DND-41 (cell line): ENCODE data around the gene BPIFB3.

Source experiments
- ATAC-seq: fragments of 200-7000 bp; cut with Tn5 transposase; 3 replicates; pipeline ENCODE4 v1.9.1; 2021; ENCODE audit warnings: low read depth; ENCODE audit not compliant: insufficient read depth
- DNase-seq: peaks from one replicate; pipeline ENCODE4 v3.0.0-alpha.2; 2020
- H2AFZ ChIP-seq: 2 replicates; pipeline ENCODE4 v1.6.0; 2012; ENCODE audit warnings: low read depth, low read length
- H3K27ac ChIP-seq: 2 replicates; pipeline ENCODE4 v1.5.1; 2012; ENCODE audit warnings: low read length, inconsistent platforms
- H3K27me3 ChIP-seq: fragments of 200-600 bp; sonication (generic); 2 replicates; pipeline ENCODE4 v1.6.0; 2012; ENCODE audit warnings: low read length, mild to moderate bottlenecking, inconsistent platforms; ENCODE audit not compliant: insufficient read depth, poor library complexity
- H3K36me3 ChIP-seq: 2 replicates; pipeline ENCODE4 v1.5.1; 2012; ENCODE audit warnings: low read length, inconsistent platforms; ENCODE audit not compliant: insufficient read depth
- H3K4me1 ChIP-seq: 2 replicates; pipeline ENCODE4 v1.5.1; 2012; ENCODE audit warnings: mild to moderate bottlenecking, low read length; ENCODE audit not compliant: insufficient read depth
- H3K4me2 ChIP-seq: 2 replicates; pipeline ENCODE4 v1.6.0; 2012; ENCODE audit warnings: mild to moderate bottlenecking, moderate library complexity, low read length, inconsistent platforms; ENCODE audit not compliant: insufficient read depth
- H3K4me3 ChIP-seq, 2 experiments: fragments of 200-600 bp in 1 of 2; shearing (Covaris generic) in 1 of 2; 2 replicates each; pipeline ENCODE4 v1.5.1; 2012 to 2016; ENCODE audit warnings: inconsistent platforms in 2 of 2, low read length in 2 of 2, mild to moderate bottlenecking in 2 of 2, low read depth in 1 of 2, moderate library complexity in 1 of 2
- H3K79me2 ChIP-seq: 2 replicates; pipeline ENCODE4 v1.6.0; 2012; ENCODE audit warnings: low read length, inconsistent platforms; ENCODE audit not compliant: insufficient read depth
- H3K9ac ChIP-seq: 2 replicates; pipeline ENCODE4 v1.6.0; 2012; ENCODE audit warnings: low read depth, mild to moderate bottlenecking, inconsistent platforms, low read length, moderate library complexity
- H3K9me3 ChIP-seq: 2 replicates; pipeline ENCODE4 v1.5.1; 2012; ENCODE audit warnings: low read length, moderate library complexity, mild to moderate bottlenecking, inconsistent platforms; ENCODE audit not compliant: insufficient read depth, severe bottlenecking
- H4K20me1 ChIP-seq: 2 replicates; pipeline ENCODE4 v1.6.0; 2012; ENCODE audit warnings: low read length; ENCODE audit not compliant: insufficient read depth
- EZH2 ChIP-seq: IDR thresholded peaks from 3 replicates; pipeline ENCODE4 v1.6.1; 2012; ENCODE audit warnings: borderline replicate concordance, low read depth, mild to moderate bottlenecking, moderate library complexity, low read length, inconsistent platforms; ENCODE audit not compliant: severe bottlenecking
- TF ChIP-seq, protein P1 (sequence below): IDR thresholded peaks from 2 replicates; pipeline ENCODE4 v1.5.1; 2012; ENCODE audit warnings: borderline replicate concordance, low read length, moderate library complexity, mild to moderate bottlenecking; ENCODE audit not compliant: poor library complexity, severe bottlenecking; ENCODE audit errors: extremely low read depth

BPIFB3 gene

DNA sequence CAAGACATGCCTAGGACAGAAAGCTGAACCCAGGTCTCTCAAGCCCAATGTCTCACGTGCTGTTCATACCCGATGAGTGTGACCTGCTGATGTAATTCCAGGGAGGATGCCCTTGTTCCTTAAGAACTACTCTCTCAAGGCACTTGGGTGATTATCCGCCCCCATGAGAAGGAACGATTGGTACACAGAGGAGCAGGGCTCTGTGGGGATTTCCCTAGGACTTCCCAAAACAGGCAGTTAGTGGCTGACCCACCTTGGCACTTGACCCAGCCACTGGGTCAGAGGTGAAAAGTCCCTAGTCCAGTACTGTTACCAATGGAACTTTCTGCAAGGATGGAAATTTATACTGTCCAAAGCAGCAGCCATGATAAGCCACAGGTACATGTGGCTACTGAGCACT is 31.4 kb upstream of the BPIFB3 start:
- H3K4me3 ChIP-seq = no peak overlapping the region
- TF ChIP-seq, protein P1, sequence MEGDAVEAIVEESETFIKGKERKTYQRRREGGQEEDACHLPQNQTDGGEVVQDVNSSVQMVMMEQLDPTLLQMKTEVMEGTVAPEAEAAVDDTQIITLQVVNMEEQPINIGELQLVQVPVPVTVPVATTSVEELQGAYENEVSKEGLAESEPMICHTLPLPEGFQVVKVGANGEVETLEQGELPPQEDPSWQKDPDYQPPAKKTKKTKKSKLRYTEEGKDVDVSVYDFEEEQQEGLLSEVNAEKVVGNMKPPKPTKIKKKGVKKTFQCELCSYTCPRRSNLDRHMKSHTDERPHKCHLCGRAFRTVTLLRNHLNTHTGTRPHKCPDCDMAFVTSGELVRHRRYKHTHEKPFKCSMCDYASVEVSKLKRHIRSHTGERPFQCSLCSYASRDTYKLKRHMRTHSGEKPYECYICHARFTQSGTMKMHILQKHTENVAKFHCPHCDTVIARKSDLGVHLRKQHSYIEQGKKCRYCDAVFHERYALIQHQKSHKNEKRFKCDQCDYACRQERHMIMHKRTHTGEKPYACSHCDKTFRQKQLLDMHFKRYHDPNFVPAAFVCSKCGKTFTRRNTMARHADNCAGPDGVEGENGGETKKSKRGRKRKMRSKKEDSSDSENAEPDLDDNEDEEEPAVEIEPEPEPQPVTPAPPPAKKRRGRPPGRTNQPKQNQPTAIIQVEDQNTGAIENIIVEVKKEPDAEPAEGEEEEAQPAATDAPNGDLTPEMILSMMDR = no peak
- TF ChIP-seq EZH2 = no peak
- DNase-seq = no peak
- no peak overlapping the region for H3K27ac ChIP-seq
- H4K20me1 ChIP-seq = no peaks in the 10 kb centered on the region
- no peaks in the 10 kb centered on the region for H3K79me2 ChIP-seq
- no peaks in the 10 kb centered on the region for H3K27me3 ChIP-seq
- no peak overlapping the region for H3K4me2 ChIP-seq
- no peak overlapping the region for H3K9ac ChIP-seq
- H2AFZ ChIP-seq = no peak overlapping the region
- H3K36me3 ChIP-seq = no peaks in the 10 kb centered on the region
- no peak for ATAC-seq
- H3K4me1 ChIP-seq = no peaks in the 10 kb centered on the region
- H3K9me3 ChIP-seq = no peaks in the 10 kb centered on the region

DNA sequence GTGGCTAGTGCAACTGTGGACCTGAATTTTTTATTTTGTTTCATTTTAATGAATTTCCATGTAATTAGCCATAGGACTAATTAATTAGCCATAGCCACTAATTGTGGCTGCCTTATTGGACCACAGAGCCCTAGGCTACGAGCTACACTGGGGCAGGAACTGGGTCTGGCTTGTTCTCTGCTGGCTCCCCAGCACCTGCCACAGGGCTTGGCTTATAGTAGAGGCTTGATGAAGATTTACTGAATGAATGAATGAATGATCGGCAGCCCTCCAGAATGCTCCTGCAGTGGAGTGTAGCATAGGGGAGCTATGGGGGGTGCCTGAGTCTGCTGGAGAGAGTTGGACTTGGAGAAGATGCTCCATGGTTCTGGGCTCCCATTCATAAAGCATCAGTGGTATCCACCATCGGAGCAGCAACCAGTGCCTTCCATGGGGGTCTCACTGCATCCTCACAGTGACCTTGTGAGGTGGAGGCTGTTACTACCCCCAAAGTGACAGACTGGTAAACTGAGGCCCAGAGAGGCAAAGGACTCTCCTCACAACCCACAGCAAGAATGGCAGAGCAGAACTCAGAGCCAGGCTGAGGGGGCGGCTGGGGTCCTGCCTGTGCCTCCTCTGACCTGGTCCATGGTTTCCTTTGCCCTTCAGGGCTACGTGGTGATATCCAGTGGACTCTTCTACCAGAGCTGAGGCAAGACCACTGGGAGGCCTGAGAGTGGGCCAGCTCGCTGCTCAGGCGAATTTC is 30.8 kb upstream of the BPIFB3 start:
- TF ChIP-seq, protein P1 = no peak
- no peak for TF ChIP-seq EZH2
- H3K9me3 ChIP-seq = no peaks in the 10 kb centered on the region
- no peaks in the 10 kb centered on the region for H4K20me1 ChIP-seq
- ATAC-seq (no peak), DNase-seq (no peak)
- no peaks in the 10 kb centered on the region for H3K4me1 ChIP-seq
- H3K4me2 ChIP-seq = no peak overlapping the region
- H3K4me3 ChIP-seq = no peak overlapping the region
- no peak overlapping the region for H2AFZ ChIP-seq
- H3K27ac ChIP-seq = no peak overlapping the region
- no peak overlapping the region for H3K9ac ChIP-seq
- H3K36me3 ChIP-seq = no peaks in the 10 kb centered on the region
- H3K27me3 ChIP-seq = no peaks in the 10 kb centered on the region
- no peaks in the 10 kb centered on the region for H3K79me2 ChIP-seq

DNA sequence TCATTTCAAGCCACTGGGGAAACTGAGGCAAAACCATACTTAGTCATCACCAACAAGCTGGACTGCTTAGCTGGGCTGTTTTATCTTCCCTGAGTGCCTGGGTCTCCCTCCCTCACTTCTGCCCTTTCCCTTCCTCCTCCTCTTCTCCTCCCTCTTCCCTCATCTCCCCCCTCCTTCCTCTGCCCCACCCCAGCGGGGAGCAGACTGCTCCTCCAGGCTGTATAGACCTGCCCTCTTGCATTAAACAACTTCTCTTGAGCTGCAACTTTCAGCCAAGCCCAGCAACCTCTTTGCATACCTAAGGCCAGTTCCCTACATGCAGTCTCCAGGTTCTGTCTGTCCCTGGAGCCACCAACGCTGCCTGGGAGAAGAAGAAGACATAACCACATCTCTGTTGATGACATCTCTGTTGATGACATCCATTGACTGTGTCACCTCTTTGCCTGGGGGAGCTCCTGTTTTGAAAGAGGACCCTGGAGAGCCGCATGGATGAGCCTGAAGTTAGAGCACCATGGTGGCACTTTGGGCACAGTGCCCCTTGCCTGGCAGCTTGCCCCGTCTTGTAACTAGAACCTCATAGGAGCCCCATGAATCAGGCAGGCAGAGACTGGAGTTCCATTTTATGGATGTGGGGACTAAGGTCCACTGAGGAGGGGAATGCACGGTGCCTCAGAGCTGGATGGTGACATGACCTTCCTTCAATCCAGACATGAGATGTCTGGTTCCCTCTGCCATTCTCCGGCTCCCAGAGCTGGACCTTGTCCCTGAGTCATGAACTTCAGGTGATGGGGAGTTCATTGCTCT is 30.1 kb upstream of the BPIFB3 start:
- Histone ChIP-seq H3K27me3 (no peaks in the 10 kb centered on the region), H3K4me1 (no peaks in the 10 kb centered on the region), H4K20me1 (no peaks in the 10 kb centered on the region), H3K4me3 (no peak overlapping the region), H3K27ac (no peak overlapping the region), H3K79me2 (no peaks in the 10 kb centered on the region), H3K4me2 (no peak overlapping the region), H3K9ac (no peak overlapping the region), H3K36me3 (no peaks in the 10 kb centered on the region), H2AFZ (no peak overlapping the region), H3K9me3 (no peaks in the 10 kb centered on the region)
- ATAC-seq (no peak), DNase-seq (no peak)
- TF ChIP-seq, protein P1 = no peak
- no peak for TF ChIP-seq EZH2
